H1 (cell line): Measurements from ENCODE around the gene OBI1. TPM values are rescaled to one million over a fixed set of nuclear protein-coding genes. Genes with fewer than 3 reads are reported as not detected.

Source experiments
- CEBPB ChIP-seq: IDR thresholded peaks from 2 replicates; pipeline ENCODE4 v1.6.1; 2012; ENCODE audit warnings: low read depth, low read length
- CTBP2 ChIP-seq: IDR thresholded peaks from 2 replicates; pipeline ENCODE4 v1.7.0; 2011; ENCODE audit warnings: borderline replicate concordance, mild to moderate bottlenecking, moderate library complexity, mixed read lengths, low read length; ENCODE audit not compliant: insufficient read depth, insufficient read length
- EP300 ChIP-seq, 2 experiments: IDR thresholded peaks; 1 replicate in 1 of 2; 2 replicates in 1 of 2; pipeline ENCODE4 v1.6.1; 2011 to 2012; ENCODE audit warnings: low read depth in 2 of 2, low read length in 2 of 2, mild to moderate bottlenecking in 2 of 2, borderline replicate concordance in 1 of 2, inconsistent platforms in 1 of 2, moderate library complexity in 1 of 2
- GABPA ChIP-seq: IDR thresholded peaks from 2 replicates; pipeline ENCODE4 v1.6.1; 2011; ENCODE audit warnings: mild to moderate bottlenecking, low read length, moderate library complexity, borderline replicate concordance; ENCODE audit not compliant: insufficient read depth
- KDM4A ChIP-seq: IDR thresholded peaks from one replicate; pipeline ENCODE4 v1.7.1; 2012; ENCODE audit warnings: low read depth, mild to moderate bottlenecking, moderate library complexity, low read length, inconsistent platforms; ENCODE audit not compliant: severe bottlenecking
- RFX5 ChIP-seq: IDR thresholded peaks from 2 replicates; pipeline ENCODE4 v1.6.1; 2011; ENCODE audit warnings: low read depth, low read length, improper control_type of control experiment, borderline replicate concordance
- SIRT6 ChIP-seq: IDR thresholded peaks from one replicate; pipeline ENCODE4 v1.7.1; 2012; ENCODE audit warnings: low read length, inconsistent platforms
- TBP ChIP-seq: IDR thresholded peaks from 2 replicates; pipeline ENCODE4 v1.6.1; 2011; ENCODE audit warnings: low read depth, low read length, improper control_type of control experiment
- TEAD4 ChIP-seq: IDR thresholded peaks from 2 replicates; pipeline ENCODE4 v1.6.1; 2012; ENCODE audit warnings: low read depth, low read length, inconsistent platforms, mixed read lengths
- polyA plus RNA-seq, 7 experiments: library from polyadenylated mRNA; depleted of rRNA in 3 of 7; stranded (reverse) in 5 of 7; unstranded in 2 of 7; fragments of >200 nt in 5 of 7; fragments of 200-250 nt in 2 of 7; gene quantifications; 1 replicate in 5 of 7; 2 replicates in 1 of 7; 4 replicates in 1 of 7; pipeline versions ENCODE4 v1.2.1 to v1.2.3, GENCODE V29; 2011 to 2013; ENCODE audit warnings: missing spikeins in 2 of 7, mixed read lengths in 2 of 7
- total RNA-seq: library from RNA; stranded (reverse); fragmentation: NEBNext Ultra II Directional; extraction: Animal tissue kit (Norgen Biotek cat#: 25700); gene quantifications from 2 replicates; pipeline ENCODE4 v1.2.1, GENCODE V29; 2021
- TF ChIP-seq, protein P1 (sequence below): fragments of 300-600 bp; sonication (generic); IDR thresholded peaks from 2 replicates; pipeline ENCODE4 v1.7.1; 2012; ENCODE audit warnings: low read length, moderate library complexity, mild to moderate bottlenecking, inconsistent platforms; ENCODE audit not compliant: insufficient replicate concordance

Gene OBI1
- total and polyA plus RNA-seq, 2 of the 8 experiments (the other 6 are each of a cell fraction or from before 2014, with no cell fraction given): 7.1 to 14.3 TPM

DNA sequence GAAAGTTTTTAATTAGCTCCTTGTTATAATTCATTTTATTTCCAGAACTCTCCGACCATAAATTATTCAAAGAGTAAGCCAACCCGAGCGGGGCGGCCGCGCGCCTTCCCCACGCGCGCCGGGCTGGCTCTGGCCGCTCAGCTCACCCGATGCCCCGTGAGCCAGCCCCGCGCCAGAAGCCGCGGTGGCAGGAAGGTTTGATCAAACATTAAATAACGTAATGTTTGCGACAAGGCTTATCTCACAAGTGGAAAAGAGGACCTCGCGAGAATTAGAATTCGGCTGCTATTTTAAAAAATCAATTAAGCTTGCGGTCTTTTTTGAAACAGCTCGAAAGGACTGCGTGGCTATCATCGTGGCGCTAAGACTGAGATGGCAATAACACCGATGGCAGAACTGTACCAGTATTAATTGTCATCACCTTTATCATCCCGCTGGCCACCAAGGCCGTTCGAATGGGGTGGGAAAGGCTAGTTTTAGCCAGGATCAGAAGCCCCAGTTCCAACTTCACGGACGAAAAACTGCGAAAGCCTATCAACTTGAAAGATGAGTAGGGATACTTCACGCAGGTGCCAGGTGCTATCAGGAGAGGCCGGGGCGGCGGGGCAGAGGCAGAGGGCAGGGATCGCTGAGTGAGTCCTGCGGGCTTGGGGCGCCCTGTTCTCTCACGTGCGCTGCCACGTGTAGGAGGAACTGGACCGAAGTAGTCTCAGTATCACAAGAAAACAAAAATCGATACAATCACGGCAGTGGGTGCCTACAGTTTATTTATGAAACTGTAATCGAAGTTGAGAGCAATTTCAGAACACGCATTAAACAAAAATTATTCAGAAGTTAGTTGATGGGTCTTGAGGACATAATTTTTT lies 62.0 kb downstream of the OBI1 start (continued):
- TF ChIP-seq, protein P1, sequence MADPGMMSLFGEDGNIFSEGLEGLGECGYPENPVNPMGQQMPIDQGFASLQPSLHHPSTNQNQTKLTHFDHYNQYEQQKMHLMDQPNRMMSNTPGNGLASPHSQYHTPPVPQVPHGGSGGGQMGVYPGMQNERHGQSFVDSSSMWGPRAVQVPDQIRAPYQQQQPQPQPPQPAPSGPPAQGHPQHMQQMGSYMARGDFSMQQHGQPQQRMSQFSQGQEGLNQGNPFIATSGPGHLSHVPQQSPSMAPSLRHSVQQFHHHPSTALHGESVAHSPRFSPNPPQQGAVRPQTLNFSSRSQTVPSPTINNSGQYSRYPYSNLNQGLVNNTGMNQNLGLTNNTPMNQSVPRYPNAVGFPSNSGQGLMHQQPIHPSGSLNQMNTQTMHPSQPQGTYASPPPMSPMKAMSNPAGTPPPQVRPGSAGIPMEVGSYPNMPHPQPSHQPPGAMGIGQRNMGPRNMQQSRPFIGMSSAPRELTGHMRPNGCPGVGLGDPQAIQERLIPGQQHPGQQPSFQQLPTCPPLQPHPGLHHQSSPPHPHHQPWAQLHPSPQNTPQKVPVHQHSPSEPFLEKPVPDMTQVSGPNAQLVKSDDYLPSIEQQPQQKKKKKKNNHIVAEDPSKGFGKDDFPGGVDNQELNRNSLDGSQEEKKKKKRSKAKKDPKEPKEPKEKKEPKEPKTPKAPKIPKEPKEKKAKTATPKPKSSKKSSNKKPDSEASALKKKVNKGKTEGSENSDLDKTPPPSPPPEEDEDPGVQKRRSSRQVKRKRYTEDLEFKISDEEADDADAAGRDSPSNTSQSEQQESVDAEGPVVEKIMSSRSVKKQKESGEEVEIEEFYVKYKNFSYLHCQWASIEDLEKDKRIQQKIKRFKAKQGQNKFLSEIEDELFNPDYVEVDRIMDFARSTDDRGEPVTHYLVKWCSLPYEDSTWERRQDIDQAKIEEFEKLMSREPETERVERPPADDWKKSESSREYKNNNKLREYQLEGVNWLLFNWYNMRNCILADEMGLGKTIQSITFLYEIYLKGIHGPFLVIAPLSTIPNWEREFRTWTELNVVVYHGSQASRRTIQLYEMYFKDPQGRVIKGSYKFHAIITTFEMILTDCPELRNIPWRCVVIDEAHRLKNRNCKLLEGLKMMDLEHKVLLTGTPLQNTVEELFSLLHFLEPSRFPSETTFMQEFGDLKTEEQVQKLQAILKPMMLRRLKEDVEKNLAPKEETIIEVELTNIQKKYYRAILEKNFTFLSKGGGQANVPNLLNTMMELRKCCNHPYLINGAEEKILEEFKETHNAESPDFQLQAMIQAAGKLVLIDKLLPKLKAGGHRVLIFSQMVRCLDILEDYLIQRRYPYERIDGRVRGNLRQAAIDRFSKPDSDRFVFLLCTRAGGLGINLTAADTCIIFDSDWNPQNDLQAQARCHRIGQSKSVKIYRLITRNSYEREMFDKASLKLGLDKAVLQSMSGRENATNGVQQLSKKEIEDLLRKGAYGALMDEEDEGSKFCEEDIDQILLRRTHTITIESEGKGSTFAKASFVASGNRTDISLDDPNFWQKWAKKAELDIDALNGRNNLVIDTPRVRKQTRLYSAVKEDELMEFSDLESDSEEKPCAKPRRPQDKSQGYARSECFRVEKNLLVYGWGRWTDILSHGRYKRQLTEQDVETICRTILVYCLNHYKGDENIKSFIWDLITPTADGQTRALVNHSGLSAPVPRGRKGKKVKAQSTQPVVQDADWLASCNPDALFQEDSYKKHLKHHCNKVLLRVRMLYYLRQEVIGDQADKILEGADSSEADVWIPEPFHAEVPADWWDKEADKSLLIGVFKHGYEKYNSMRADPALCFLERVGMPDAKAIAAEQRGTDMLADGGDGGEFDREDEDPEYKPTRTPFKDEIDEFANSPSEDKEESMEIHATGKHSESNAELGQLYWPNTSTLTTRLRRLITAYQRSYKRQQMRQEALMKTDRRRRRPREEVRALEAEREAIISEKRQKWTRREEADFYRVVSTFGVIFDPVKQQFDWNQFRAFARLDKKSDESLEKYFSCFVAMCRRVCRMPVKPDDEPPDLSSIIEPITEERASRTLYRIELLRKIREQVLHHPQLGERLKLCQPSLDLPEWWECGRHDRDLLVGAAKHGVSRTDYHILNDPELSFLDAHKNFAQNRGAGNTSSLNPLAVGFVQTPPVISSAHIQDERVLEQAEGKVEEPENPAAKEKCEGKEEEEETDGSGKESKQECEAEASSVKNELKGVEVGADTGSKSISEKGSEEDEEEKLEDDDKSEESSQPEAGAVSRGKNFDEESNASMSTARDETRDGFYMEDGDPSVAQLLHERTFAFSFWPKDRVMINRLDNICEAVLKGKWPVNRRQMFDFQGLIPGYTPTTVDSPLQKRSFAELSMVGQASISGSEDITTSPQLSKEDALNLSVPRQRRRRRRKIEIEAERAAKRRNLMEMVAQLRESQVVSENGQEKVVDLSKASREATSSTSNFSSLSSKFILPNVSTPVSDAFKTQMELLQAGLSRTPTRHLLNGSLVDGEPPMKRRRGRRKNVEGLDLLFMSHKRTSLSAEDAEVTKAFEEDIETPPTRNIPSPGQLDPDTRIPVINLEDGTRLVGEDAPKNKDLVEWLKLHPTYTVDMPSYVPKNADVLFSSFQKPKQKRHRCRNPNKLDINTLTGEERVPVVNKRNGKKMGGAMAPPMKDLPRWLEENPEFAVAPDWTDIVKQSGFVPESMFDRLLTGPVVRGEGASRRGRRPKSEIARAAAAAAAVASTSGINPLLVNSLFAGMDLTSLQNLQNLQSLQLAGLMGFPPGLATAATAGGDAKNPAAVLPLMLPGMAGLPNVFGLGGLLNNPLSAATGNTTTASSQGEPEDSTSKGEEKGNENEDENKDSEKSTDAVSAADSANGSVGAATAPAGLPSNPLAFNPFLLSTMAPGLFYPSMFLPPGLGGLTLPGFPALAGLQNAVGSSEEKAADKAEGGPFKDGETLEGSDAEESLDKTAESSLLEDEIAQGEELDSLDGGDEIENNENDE: no peak
- TF ChIP-seq GABPA (no peak), CTBP2 (peak; percentile 67), TEAD4 (no peak), TBP (no peak), CEBPB (no peak), EP300 (IDR thresholded peaks at IDR 0.05; ENCODE audit: borderline replicate concordance in 1 of 2, low read depth in 2 of 2, low read length in 2 of 2) (no peak), SIRT6 (no peak), RFX5 (no peak), KDM4A (no peak)
